Astrocyte (in vitro differentiated cells and primary cell): ENCODE measurements around the gene SCP2D1.

Source experiments
- CTCF ChIP-seq: IDR thresholded peaks from 2 replicates; pipeline ENCODE4 v1.5.1; 2011; ENCODE audit warnings: low read depth, mild to moderate bottlenecking, inconsistent platforms, low read length, moderate library complexity; ENCODE audit not compliant: insufficient read depth
- EZH2 ChIP-seq: IDR thresholded peaks from 2 replicates; pipeline ENCODE4 v1.6.1; 2012; ENCODE audit warnings: mild to moderate bottlenecking, low read length, inconsistent platforms; ENCODE audit not compliant: insufficient read depth

GRCh38 chr20:18847226-18847755 lies 33.7 kb downstream of the SCP2D1 start:
- TF ChIP-seq CTCF: no peak
- no peak for TF ChIP-seq EZH2
